GM20000 (cell line): ENCODE measurements around the gene UVSSA.

Source experiments
- DNase-seq: peaks from one replicate; pipeline ENCODE4 v3.0.0; 2012; ENCODE audit warnings: low spot score
- CTCF ChIP-seq: IDR thresholded peaks from 2 replicates; pipeline ENCODE4 v1.5.1; 2012; ENCODE audit warnings: mild to moderate bottlenecking, control low read depth; ENCODE audit errors: extremely low read depth, missing control alignments

UVSSA gene

GRCh38 chr4:1312821-1313640 is 34.0 kb upstream of the UVSSA start:
- no peak for TF ChIP-seq CTCF

GRCh38 chr4:1315306-1315705 is 31.7 kb upstream of the UVSSA start:
- DNase-seq = no peak
- TF ChIP-seq CTCF = no peak

More at GRCh38 chr4:1312821-1313640, 34.0 kb upstream of the UVSSA start:
- DNase-seq = no peak

GRCh38 chr4:1315836-1316536 is 31.0 kb upstream of the UVSSA start:
- no peak for TF ChIP-seq CTCF
- DNase-seq = no peak

- no peak for TF ChIP-seq CTCF
These were observed 30.4 kb upstream of the UVSSA start for GRCh38 chr4:1316537-1317168.

GRCh38 chr4:1317177-1318045 is 29.6 kb upstream of the UVSSA start:
- no peak for DNase-seq
- TF ChIP-seq CTCF = no peak

More at GRCh38 chr4:1316537-1317168, 30.4 kb upstream of the UVSSA start:
- DNase-seq = no peak

GRCh38 chr4:1318046-1318375 is 29.0 kb upstream of the UVSSA start:
- DNase-seq = no peak
- no peak for TF ChIP-seq CTCF
